ENCODE data around the gene KCNQ4. TPM values are rescaled to one million over a fixed set of nuclear protein-coding genes. Genes with fewer than 3 reads are reported as not detected.
A peak's percentile ranks its signal among the peaks of the same experiment; 100 is the strongest.

Gene KCNQ4
- total RNA-seq, 4 donors from 2014 or later: 1.1 to 3.3 (median 2.4) TPM

GRCh38 chr1:40855513-40855912 lies 71.9 kb downstream of the KCNQ4 start:
- TF ChIP-seq CTCF (IDR thresholded peaks at IDR 0.05) (peak in 2 of 6 experiments; percentile 6), POLR2A (IDR thresholded peaks at IDR 0.05) (no peak)
- H3K27me3 ChIP-seq: no peaks in the 10 kb centered on the region
- H3K9me3 ChIP-seq: no peaks in the 10 kb centered on the region
- no peak overlapping the region for H3K27ac ChIP-seq
- H3K4me1 ChIP-seq: peaks cover 0 to 2% (median 0%) of the 10 kb centered on the region in 4 donors
- no peak overlapping the region for H3K4me3 ChIP-seq
- no peaks in the 10 kb centered on the region for H3K36me3 ChIP-seq
- DNase-seq: no peak

GRCh38 chr1:40856116-40856515 lies 72.5 kb downstream of the KCNQ4 start:
- no peak overlapping the region for H3K27ac ChIP-seq
- H3K36me3 ChIP-seq: no peaks in the 10 kb centered on the region
- H3K9me3 ChIP-seq: no peaks in the 10 kb centered on the region
- H3K4me1 ChIP-seq: peaks cover 0 to 8% (median 4%) of the 10 kb centered on the region in 4 donors
- H3K4me3 ChIP-seq: no peak overlapping the region
- H3K27me3 ChIP-seq: no peaks in the 10 kb centered on the region
- TF ChIP-seq POLR2A (IDR thresholded peaks at IDR 0.05) (no peak), CTCF (IDR thresholded peaks at IDR 0.05) (no peak)
- DNase-seq: no peak

- Histone ChIP-seq H3K27ac (no peak overlapping the region), H3K4me1 (peaks cover 0 to 8% (median 8%) of the 10 kb centered on the region in 4 donors), H3K9me3 (no peaks in the 10 kb centered on the region), H3K27me3 (no peaks in the 10 kb centered on the region), H3K4me3 (no peak overlapping the region), H3K36me3 (no peaks in the 10 kb centered on the region)
- TF ChIP-seq CTCF (IDR thresholded peaks at IDR 0.05) (no peak), POLR2A (IDR thresholded peaks at IDR 0.05) (no peak)
- no peak for DNase-seq
Measured at GRCh38 chr1:40856656-40857302, 73.2 kb downstream of the KCNQ4 start.

GRCh38 chr1:40857737-40858136 lies 74.2 kb downstream of the KCNQ4 start:
- TF ChIP-seq CTCF (IDR thresholded peaks at IDR 0.05) (no peak), POLR2A (IDR thresholded peaks at IDR 0.05) (no peak)
- no peak for DNase-seq
- H3K4me3 ChIP-seq: no peak overlapping the region
- no peaks in the 10 kb centered on the region for H3K27me3 ChIP-seq
- H3K27ac ChIP-seq: no peak overlapping the region
- no peaks in the 10 kb centered on the region for H3K9me3 ChIP-seq
- H3K4me1 ChIP-seq: peaks cover 0 to 8% (median 8%) of the 10 kb centered on the region in 4 donors
- H3K36me3 ChIP-seq: no peaks in the 10 kb centered on the region

GRCh38 chr1:40858856-40859416 lies 75.3 kb downstream of the KCNQ4 start:
- TF ChIP-seq POLR2A (IDR thresholded peaks at IDR 0.05) (no peak), CTCF (IDR thresholded peaks at IDR 0.05) (no peak)
- no peak for DNase-seq
- Histone ChIP-seq H3K4me1 (peaks cover 0 to 8% (median 8%) of the 10 kb centered on the region in 4 donors), H3K4me3 (no peak overlapping the region), H3K36me3 (no peaks in the 10 kb centered on the region), H3K27me3 (no peaks in the 10 kb centered on the region), H3K27ac (no peak overlapping the region), H3K9me3 (no peaks in the 10 kb centered on the region)
